ENCODE results near the gene WNT9B.
A peak's percentile ranks its signal among the peaks of the same experiment; 100 is the strongest.

WNT9B gene

GRCh38 chr17:46877466-46877865 is 26.1 kb downstream of the WNT9B start:
- Histone ChIP-seq H3K4me3 (ENCODE audit: low read length, poor library complexity, severe bottlenecking) (peak overlapping the region; percentile 9), H2AFZ (ENCODE audit: low read length) (peak overlapping the region; percentile 72), H3K36me3 (ENCODE audit: insufficient read depth, low read length) (no peaks in the 10 kb centered on the region), H3K9me2 (replicated peaks; ENCODE audit: low read depth, low read length) (no peaks in the 10 kb centered on the region), H3K27me3 (ENCODE audit: insufficient read depth, low read length, poor library complexity, severe bottlenecking) (no peaks in the 10 kb centered on the region), H3K4me1 (ENCODE audit: insufficient read depth, low read length, poor library complexity, severe bottlenecking) (peaks cover 18% of the 10 kb centered on the region), H3K4me2 (ENCODE audit: low read depth, low read length, poor library complexity, severe bottlenecking) (peak overlapping the region; percentile 25), H3F3A (ENCODE audit: low read depth) (no peaks in the 10 kb centered on the region), H4K20me1 (ENCODE audit: insufficient read depth, low read length, poor library complexity, severe bottlenecking) (no peaks in the 10 kb centered on the region), H3K9ac (ENCODE audit: low read depth, low read length, poor library complexity, severe bottlenecking) (peak overlapping the region; percentile 49), H3K9me3 (ENCODE audit: insufficient read depth, low read depth, low read length) (no peaks in the 10 kb centered on the region), H3K79me2 (ENCODE audit: insufficient read depth, low read length) (no peaks in the 10 kb centered on the region)
- TF ChIP-seq, protein P1, sequence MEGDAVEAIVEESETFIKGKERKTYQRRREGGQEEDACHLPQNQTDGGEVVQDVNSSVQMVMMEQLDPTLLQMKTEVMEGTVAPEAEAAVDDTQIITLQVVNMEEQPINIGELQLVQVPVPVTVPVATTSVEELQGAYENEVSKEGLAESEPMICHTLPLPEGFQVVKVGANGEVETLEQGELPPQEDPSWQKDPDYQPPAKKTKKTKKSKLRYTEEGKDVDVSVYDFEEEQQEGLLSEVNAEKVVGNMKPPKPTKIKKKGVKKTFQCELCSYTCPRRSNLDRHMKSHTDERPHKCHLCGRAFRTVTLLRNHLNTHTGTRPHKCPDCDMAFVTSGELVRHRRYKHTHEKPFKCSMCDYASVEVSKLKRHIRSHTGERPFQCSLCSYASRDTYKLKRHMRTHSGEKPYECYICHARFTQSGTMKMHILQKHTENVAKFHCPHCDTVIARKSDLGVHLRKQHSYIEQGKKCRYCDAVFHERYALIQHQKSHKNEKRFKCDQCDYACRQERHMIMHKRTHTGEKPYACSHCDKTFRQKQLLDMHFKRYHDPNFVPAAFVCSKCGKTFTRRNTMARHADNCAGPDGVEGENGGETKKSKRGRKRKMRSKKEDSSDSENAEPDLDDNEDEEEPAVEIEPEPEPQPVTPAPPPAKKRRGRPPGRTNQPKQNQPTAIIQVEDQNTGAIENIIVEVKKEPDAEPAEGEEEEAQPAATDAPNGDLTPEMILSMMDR (conservative IDR thresholded peaks at IDR 0.05; ENCODE audit: low read length): no peak
- no peak for TF ChIP-seq EZH2phosphoT487 (IDR thresholded peaks at IDR 0.05; ENCODE audit: borderline replicate concordance)

DNA sequence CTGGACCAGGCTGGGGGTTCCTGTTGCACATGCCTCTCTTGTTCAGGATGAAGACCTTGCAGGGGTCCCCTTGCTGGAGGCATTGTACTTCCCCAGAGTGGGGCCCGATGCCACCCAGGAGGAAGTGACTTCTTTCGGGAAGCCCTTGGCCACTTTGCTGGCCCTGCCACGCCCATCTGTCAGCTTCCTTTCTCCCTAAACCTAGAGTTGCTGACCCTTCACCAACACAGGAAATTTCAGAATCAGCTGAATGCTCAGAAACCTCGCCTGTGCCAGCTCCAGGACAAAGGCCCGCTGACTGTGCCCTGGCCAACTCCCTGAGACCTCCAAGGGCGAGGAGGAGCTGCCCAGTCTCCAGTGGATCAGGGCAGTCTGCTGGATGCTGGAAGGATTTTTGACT is 26.7 kb downstream of the WNT9B start:
- peak overlapping the region; percentile 49 for H3K9ac ChIP-seq (ENCODE audit: low read depth, low read length, poor library complexity, severe bottlenecking)
- H3K79me2 ChIP-seq (ENCODE audit: insufficient read depth, low read length): no peaks in the 10 kb centered on the region
- no peaks in the 10 kb centered on the region for H3K36me3 ChIP-seq (ENCODE audit: insufficient read depth, low read length)
- H3F3A ChIP-seq (ENCODE audit: low read depth): no peaks in the 10 kb centered on the region
- H2AFZ ChIP-seq (ENCODE audit: low read length): peak overlapping the region; percentile 72; the same call in 1 of the 2 replicates
- H4K20me1 ChIP-seq (ENCODE audit: insufficient read depth, low read length, poor library complexity, severe bottlenecking): no peaks in the 10 kb centered on the region
- peaks cover 18% of the 10 kb centered on the region for H3K4me1 ChIP-seq (ENCODE audit: insufficient read depth, low read length, poor library complexity, severe bottlenecking)
- TF ChIP-seq EZH2phosphoT487 (IDR thresholded peaks at IDR 0.05; ENCODE audit: borderline replicate concordance): no peak
- TF ChIP-seq, protein P1 (conservative IDR thresholded peaks at IDR 0.05; ENCODE audit: low read length): no peak
- H3K9me2 ChIP-seq (replicated peaks; ENCODE audit: low read depth, low read length): no peaks in the 10 kb centered on the region
- no peaks in the 10 kb centered on the region for H3K27me3 ChIP-seq (ENCODE audit: insufficient read depth, low read length, poor library complexity, severe bottlenecking)
- peak overlapping the region; percentile 25 for H3K4me2 ChIP-seq (ENCODE audit: low read depth, low read length, poor library complexity, severe bottlenecking)
- no peaks in the 10 kb centered on the region for H3K9me3 ChIP-seq (ENCODE audit: insufficient read depth, low read depth, low read length)
- H3K4me3 ChIP-seq (ENCODE audit: low read length, poor library complexity, severe bottlenecking): no peak overlapping the region

DNA sequence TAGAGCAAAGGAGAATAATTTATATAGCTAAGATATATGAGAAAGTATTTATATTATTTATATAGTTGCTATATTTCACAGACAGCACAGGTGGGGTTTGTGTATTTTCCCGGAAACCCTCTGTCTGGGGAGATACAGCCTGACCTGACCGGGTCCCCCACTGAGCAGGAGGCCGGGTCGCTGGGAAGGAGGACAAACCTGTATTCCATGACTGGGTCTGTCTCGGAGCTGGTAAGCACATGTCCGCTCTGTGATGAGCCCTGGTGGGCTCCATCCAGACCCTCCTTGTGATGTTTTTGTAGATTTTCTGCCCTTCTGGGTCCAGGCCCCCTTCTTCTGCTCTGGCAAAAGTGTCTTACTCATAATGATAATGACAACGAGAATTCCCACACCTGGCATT is 27.7 kb downstream of the WNT9B start:
- no peaks in the 10 kb centered on the region for H3K9me2 ChIP-seq (replicated peaks; ENCODE audit: low read depth, low read length)
- no peak overlapping the region for H3K4me3 ChIP-seq (ENCODE audit: low read length, poor library complexity, severe bottlenecking)
- no peak overlapping the region for H3K9ac ChIP-seq (ENCODE audit: low read depth, low read length, poor library complexity, severe bottlenecking)
- no peaks in the 10 kb centered on the region for H3K9me3 ChIP-seq (ENCODE audit: insufficient read depth, low read depth, low read length)
- no peaks in the 10 kb centered on the region for H3K36me3 ChIP-seq (ENCODE audit: insufficient read depth, low read length)
- no peaks in the 10 kb centered on the region for H4K20me1 ChIP-seq (ENCODE audit: insufficient read depth, low read length, poor library complexity, severe bottlenecking)
- TF ChIP-seq EZH2phosphoT487 (IDR thresholded peaks at IDR 0.05; ENCODE audit: borderline replicate concordance): no peak
- TF ChIP-seq, protein P1 (conservative IDR thresholded peaks at IDR 0.05; ENCODE audit: low read length): no peak
- H2AFZ ChIP-seq (ENCODE audit: low read length): no peak overlapping the region
- H3F3A ChIP-seq (ENCODE audit: low read depth): no peaks in the 10 kb centered on the region
- H3K79me2 ChIP-seq (ENCODE audit: insufficient read depth, low read length): no peaks in the 10 kb centered on the region
- no peaks in the 10 kb centered on the region for H3K27me3 ChIP-seq (ENCODE audit: insufficient read depth, low read length, poor library complexity, severe bottlenecking)
- no peak overlapping the region for H3K4me2 ChIP-seq (ENCODE audit: low read depth, low read length, poor library complexity, severe bottlenecking)
- H3K4me1 ChIP-seq (ENCODE audit: insufficient read depth, low read length, poor library complexity, severe bottlenecking): peaks cover 18% of the 10 kb centered on the region
